Endometrial microvascular endothelial cells (primary cell): ENCODE results near the gene PCA3. TPM values are rescaled to one million over a fixed set of nuclear protein-coding genes. Genes with fewer than 3 reads are reported as not detected.

Source experiments
- in situ Hi-C: cut with HindIII; loops from 2 replicates; pipeline ENCODE4 v1.10.0; 2017; ENCODE audit warnings: low sequenced_read_pairs, low pct_unique_long_range_greater_than_20kb; ENCODE audit errors: inconsistent ontology term
- total RNA-seq: library from RNA; depleted of rRNA; stranded (reverse); fragments of >200 nt; gene quantifications from one replicate; pipeline ENCODE4 v1.2.3, GENCODE V29; 2015; ENCODE audit errors: inconsistent ontology term

Gene PCA3
- total RNA-seq, 1 donor from 2014 or later, result 0.84 TPM

- in situ Hi-C loops, result no loop called here
Observed at GRCh38 chr9:76808636-76809035, 44.4 kb downstream of the PCA3 start.

DNA sequence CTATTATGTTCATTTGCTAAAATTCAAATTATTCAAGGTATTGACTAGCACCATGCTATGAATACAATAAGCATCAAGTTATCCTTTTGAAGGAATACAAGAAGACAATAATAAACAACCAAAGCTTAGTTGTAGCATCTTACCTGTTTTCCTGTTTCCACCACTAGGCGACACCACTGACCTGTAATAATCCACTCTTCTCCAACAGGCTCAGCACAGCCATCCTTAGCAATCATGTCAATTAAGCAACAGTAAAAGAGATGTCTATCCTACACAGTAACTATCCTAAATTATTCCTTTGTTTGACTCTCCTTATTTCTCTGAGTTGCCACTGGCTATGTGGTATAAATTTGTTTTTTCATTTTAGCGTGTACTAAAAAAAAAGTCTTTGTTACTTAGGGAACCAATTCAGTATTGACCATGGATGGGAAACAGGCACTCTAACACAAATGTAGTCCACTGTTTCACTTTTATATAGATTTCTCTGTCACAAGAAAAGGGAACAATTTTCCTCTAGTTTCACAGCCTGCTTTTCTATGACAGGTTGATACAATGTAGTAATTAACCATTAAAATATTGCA is 46.2 kb downstream of the PCA3 start:
- in situ Hi-C loops, result no loop called here

- in situ Hi-C loops, result no loop called here
Observed at GRCh38 chr9:76812591-76812990, 48.4 kb downstream of the PCA3 start.

DNA sequence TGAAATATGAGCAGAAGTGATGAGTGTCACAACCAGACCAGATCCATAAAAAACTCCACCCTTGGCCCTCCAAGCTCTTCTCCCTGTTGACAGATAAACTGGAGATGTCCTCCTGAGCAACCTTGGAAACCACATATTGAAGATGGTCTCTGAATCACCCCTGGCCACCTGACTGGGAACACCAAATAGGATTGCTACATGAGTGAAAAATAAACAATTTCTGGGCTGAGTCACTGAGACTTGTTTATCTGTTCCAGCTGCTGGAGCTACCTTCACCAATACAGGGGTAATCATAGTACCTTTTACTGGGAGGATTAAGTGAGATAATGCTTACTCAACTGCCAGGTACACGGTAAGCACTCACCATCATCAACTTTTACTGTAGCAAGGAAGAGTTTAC is 53.3 kb downstream of the PCA3 start:
- in situ Hi-C loops, result no loop called here

GRCh38 chr9:76818271-76818670 is 54.0 kb downstream of the PCA3 start:
- in situ Hi-C loops, result no loop called here

DNA sequence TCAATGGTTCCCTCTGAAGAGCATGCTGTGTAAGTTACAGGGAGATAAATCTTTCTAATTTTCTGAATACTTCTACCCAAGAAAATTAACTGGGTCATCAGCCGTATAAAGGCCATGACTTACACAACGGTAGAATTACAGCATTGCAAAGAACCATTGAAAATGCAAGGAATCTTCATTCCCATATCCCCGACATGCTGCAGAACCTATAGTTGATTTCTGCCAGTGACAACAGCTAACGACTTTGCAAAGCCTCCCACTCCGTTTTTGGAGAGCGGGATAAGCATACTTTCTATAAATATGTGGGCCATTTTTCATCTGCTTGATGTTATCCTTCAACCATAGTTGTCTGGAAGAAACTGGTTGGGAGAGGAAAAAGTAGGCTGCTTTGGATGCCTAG is 56.2 kb downstream of the PCA3 start:
- in situ Hi-C loops, result no loop called here

DNA sequence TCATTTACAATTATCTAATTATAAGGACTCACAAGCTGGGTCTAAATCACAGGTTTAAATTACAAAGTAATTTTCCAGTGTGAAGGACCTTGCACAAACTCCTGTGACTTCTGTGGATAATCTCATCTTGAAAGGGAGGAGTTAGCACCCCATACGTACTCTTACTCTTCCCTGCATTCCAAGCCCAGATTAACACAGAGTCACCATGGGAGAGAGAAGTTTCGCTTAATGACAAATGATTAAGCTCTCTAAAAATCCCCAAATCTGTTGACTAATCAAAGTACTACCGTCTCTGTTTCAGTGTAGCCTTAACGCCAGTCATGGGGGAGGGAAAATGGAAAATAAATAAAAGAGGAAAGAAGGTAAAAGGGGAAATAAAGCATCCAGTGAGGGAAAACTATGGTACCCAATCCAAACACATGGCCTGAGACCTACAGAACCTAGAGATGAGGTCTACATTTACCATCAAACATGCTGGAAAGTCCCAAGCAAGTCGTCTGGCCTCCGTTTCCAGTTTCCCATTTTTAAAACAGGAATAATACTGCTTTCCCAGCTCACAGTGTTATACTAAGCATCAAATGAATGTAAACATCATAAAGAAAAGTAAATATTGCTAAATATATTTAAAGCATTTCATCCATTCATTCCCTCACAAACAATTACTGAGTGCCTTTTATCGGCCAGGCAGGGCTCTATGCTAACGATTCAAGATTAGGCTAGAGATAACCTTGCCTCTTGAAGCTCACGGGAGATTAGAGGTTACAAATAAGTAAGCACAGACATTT is 63.2 kb downstream of the PCA3 start:
- in situ Hi-C loops, result no loop called here

DNA sequence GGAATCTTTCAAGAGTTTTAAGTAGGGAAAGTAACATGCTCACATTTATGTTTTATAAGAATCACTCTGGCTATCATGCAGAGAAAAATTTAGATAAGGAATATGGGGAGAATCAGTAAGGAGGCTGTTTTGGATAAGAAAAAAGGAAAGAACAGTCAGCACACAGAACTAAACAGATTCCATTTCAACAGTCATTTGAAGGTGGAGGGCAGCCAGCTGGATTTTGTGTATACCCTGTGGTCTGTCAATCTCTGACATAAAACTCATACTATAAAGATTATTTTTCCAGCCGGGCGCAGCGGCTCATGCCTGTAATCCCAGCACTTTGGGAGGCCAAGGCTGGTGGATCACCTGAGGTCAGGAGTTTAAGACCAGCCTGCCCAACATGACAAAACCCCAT is 64.2 kb downstream of the PCA3 start:
- in situ Hi-C loops, result no loop called here

DNA sequence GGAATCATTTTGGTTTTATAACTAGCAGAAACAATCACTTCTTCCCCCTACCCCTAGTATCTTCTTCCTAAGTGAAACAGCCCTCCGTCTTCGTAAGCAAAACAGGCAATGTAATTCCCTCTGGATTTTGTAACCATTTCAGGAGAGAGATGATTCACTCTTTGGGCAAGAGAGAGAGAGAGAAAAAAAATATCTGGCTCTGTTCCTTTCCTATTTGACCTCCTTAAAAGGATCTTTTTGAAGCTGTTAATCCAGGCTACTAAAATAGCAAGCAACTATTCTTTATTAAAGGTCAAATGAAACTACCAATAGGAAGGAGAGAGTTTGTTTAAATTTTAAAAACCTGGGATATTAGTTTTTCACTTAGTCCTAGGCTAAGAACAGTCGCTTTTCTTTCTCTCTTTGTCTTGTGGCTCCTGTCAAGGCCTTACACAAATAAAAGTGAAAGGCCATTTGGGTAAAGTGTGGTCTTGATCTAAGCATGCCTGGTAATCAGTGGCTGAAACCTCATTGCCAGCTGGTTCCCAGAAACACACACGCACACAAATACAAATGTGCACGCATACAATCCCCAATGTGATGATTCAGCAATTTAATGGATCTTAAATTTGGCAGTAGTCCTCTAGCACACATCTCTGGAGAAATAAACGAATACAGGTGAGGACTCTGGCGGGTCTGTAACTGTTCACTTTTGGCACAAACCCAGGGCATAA is 71.5 kb downstream of the PCA3 start:
- in situ Hi-C loops, result no loop called here

Other genes starting within 250 kb of the PCA3 start
- gene PRUNE2, start 141.7 kb downstream of the PCA3 start, total RNA-seq, result 10.8 TPM